Activated T-helper 2 cell treated with anti-CD3 and anti-CD28 coated beads, Interferon-gamma antibody, Interleukin-2, Interleukin-4, amounts not matched to agents 10 μg/mL and 5 μg/mL and 100 μg/mL, durations not matched to agents 14 hours and 24 hours and 36 hours (primary cell): ENCODE data around the gene TP63. TPM values are rescaled to one million over a fixed set of nuclear protein-coding genes. Genes with fewer than 3 reads are reported as not detected.

Experiments
- DNase-seq: peaks from one replicate; pipeline ENCODE4 v3.0.0; 2021; ENCODE audit warnings: low spot score
- H3K27ac Mint-ChIP-seq: one replicate; pipeline ENCODE4 v1.8.0; 2021; ENCODE audit warnings: mixed read lengths
- H3K27me3 Mint-ChIP-seq: one replicate; pipeline ENCODE4 v1.8.0; 2021; ENCODE audit warnings: low read depth, mixed read lengths
- H3K36me3 Mint-ChIP-seq: one replicate; pipeline ENCODE4 v1.8.0; 2021; ENCODE audit warnings: low read depth, mixed read lengths
- H3K4me1 Mint-ChIP-seq: one replicate; pipeline ENCODE4 v1.8.0; 2021; ENCODE audit warnings: low read depth, mixed read lengths
- H3K4me3 Mint-ChIP-seq: one replicate; pipeline ENCODE4 v1.8.0; 2021; ENCODE audit warnings: low read depth, mild to moderate bottlenecking, moderate library complexity, mixed read lengths
- H3K9me3 Mint-ChIP-seq: one replicate; pipeline ENCODE4 v1.8.0; 2021; ENCODE audit warnings: mixed read lengths
- intact Hi-C: fragments of 100-400 bp; cut with micrococcal nuclease; formaldehyde crosslinking; loops from one replicate; pipeline ENCODE4 v1.15.1; 2023
- total RNA-seq: library from RNA; stranded (reverse); gene quantifications from 2 replicates; pipeline ENCODE4 v1.2.3, GENCODE V29; 2022

The TP63 gene
- total RNA-seq, 1 donor from 2014 or later, result 5.6 TPM

DNA sequence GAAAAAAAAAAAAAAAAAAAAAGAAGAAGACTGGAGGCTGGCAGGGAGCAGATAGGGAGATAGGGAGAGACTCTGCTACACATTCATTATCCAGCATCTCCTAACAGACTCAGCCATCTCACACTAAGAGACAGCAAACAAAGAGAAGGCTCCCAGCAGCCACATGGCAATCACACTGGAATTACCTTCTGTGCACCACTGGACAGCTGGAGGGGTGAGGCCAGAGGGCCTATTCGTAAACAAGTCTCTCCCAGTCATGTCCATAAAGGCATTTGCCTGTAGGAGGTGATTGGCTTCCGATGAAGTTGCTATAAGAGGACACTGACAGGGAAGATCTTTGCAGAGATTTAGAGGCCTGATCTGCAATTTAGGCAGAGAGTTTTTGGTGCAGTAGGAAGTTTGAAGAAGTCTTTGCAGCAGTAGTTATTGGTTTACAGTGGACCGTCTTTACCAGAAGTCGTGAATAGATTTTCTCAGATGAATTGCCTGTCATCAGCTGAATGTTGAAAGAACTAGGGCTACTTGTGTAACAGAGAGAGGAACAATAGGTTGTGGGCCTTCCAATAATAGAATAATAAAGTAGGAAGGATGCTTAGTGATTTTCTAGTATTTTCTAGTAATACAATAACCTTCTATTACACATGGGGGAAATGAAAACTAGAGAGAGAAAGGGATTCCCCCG lies 89.7 kb downstream of the TP63 start:
- no peak overlapping the region for H3K27ac Mint-ChIP-seq
- no peak for DNase-seq
- H3K4me3 Mint-ChIP-seq, result no peak overlapping the region
- no peaks in the 10 kb centered on the region for H3K36me3 Mint-ChIP-seq
- H3K4me1 Mint-ChIP-seq, result peaks cover 3% of the 10 kb centered on the region
- intact Hi-C loops, result no loop called here
- no peaks in the 10 kb centered on the region for H3K27me3 Mint-ChIP-seq
- H3K9me3 Mint-ChIP-seq, result no peaks in the 10 kb centered on the region

DNA sequence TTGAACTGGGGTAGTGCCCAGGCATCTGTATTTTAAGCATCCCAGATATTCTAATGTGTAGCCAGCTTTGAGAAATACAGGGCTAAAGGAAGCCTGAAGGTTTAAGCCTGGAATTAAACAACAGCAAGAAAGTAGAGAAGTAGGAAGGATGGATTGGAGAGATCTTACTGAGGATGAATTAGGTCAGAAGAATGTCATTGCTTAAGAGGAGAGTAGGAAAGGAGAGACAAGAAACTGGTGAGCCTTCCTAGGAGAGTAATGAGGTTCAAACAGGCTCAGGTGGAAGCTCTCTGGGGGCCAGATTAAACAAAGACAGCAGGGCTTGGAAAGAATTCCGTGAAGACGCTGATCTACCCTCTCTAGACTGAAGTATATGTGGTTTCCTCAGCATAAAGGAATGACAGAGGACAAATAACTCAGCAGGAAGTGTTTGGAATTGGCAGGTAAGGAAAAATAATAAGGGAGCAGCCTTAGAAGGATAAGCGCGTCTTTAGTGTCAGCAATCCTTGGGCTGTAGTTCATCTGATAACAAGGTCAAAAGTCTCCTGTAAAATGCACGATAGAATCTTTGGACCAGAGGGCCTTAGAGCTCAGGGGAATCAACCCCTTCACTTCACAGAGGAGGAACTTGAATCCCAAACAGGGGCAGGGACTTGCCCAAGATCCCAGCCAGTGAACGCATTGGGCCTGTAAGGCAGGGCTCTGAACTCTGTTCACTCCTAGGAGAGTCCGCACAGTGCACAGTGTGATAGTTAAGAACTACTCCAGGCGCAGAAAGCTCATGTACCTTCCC lies 90.9 kb downstream of the TP63 start:
- Mint-ChIP-seq H3K27ac (no peak overlapping the region), H3K4me1 (peaks cover 3% of the 10 kb centered on the region), H3K4me3 (no peak overlapping the region), H3K27me3 (no peaks in the 10 kb centered on the region), H3K9me3 (no peaks in the 10 kb centered on the region), H3K36me3 (no peaks in the 10 kb centered on the region)
- DNase-seq, result no peak
- intact Hi-C loops, result no loop called here

DNA sequence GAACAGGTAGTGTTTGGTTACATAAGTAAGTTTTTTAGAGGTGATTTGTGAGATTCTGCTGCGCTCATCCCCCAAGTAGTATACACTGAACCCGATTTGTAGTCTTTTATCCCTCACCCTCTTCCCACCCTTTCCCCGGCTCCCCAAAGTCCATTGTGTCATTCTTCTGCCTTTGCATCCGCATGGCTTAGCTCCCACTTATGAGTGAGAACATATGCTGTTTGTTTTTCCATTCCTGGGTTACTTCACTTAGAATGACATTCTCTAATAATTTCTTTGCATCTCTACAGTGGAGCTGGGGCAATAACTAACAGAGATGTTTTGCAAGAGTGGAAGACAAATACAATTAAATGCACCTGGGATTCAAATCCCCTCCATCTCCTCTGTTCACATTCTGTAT lies 93.2 kb downstream of the TP63 start:
- intact Hi-C loops, result no loop called here
- H3K27me3 Mint-ChIP-seq, result peaks cover 3% of the 10 kb centered on the region

DNA sequence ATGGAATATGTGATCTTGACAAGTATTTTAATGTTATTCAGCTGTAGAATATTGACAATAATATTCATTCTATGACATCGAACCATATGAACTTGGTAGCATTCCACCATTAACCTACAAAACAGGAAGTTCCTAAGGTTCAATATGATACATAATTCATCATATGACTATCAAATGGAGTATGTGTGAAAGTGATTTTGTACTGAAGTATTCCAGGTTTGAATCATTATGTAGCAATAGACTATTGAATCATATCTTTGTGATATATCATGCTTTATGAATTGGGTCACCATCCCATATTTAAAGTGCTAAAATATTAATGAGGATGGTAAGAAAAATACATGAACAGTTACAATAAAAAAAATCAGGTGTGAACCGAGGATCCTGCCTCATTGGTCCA lies 95.1 kb downstream of the TP63 start:
- Mint-ChIP-seq H3K4me1 (no peaks in the 10 kb centered on the region), H3K4me3 (no peak overlapping the region), H3K27me3 (peaks cover 6% of the 10 kb centered on the region), H3K9me3 (peaks cover 16% of the 10 kb centered on the region), H3K36me3 (peaks cover 9% of the 10 kb centered on the region), H3K27ac (no peak overlapping the region)
- intact Hi-C loops, result no loop called here
- DNase-seq, result no peak

More for the DNA sequence above, 93.2 kb downstream of the TP63 start:
- H3K9me3 Mint-ChIP-seq, result peaks cover 12% of the 10 kb centered on the region
- no peaks in the 10 kb centered on the region for H3K4me1 Mint-ChIP-seq
- peaks cover 9% of the 10 kb centered on the region for H3K36me3 Mint-ChIP-seq
- H3K27ac Mint-ChIP-seq, result no peak overlapping the region
- DNase-seq, result no peak
- H3K4me3 Mint-ChIP-seq, result no peak overlapping the region

DNA sequence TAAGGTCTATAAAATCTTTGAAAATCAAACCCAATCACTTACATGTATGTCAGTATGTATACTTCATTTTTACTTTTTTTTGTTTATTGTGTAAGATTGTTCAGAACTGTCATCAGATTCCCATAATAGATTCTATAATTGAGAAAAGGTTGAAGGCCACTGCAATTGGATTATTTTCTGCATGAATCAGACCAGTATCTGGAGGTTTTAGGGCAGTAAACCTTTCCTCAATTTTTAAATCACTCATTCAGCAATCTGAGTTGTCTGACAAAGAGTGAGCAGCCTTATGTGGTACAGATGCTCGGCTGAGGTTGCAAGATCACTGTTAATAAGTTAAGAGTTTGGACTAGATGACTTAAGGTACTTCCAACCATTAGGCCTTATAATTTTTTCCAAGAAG lies 96.0 kb downstream of the TP63 start:
- intact Hi-C loops, result no loop called here
- no peak overlapping the region for H3K27ac Mint-ChIP-seq
- no peaks in the 10 kb centered on the region for H3K4me1 Mint-ChIP-seq
- H3K4me3 Mint-ChIP-seq, result no peak overlapping the region
- H3K9me3 Mint-ChIP-seq, result peaks cover 16% of the 10 kb centered on the region
- H3K27me3 Mint-ChIP-seq, result peaks cover 6% of the 10 kb centered on the region
- DNase-seq, result no peak
- H3K36me3 Mint-ChIP-seq, result peaks cover 9% of the 10 kb centered on the region

DNA sequence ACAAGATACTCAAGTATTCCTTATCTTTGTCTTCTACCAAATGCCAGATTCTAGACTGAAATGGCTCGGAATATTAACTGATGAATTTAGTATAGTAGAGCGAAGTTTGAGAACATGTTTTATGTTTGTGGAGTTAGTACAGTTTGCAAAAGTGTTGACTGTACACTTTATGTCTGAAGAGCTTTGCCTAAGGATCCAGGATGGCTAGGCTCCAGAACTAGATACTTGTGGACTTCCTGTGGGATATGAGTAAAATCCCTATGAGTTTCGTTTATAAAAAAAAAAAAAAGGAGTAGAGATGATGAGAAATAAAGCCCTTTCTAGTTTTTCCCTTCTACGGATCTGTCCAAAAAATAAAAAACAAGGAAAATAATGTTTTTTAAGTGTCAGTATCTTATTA lies 96.7 kb downstream of the TP63 start:
- H3K27me3 Mint-ChIP-seq, result peaks cover 6% of the 10 kb centered on the region
- no peak for DNase-seq
- no peaks in the 10 kb centered on the region for H3K4me1 Mint-ChIP-seq
- H3K4me3 Mint-ChIP-seq, result no peak overlapping the region
- H3K36me3 Mint-ChIP-seq, result peaks cover 9% of the 10 kb centered on the region
- peaks cover 16% of the 10 kb centered on the region for H3K9me3 Mint-ChIP-seq
- intact Hi-C loops, result no loop called here
- H3K27ac Mint-ChIP-seq, result no peak overlapping the region

DNA sequence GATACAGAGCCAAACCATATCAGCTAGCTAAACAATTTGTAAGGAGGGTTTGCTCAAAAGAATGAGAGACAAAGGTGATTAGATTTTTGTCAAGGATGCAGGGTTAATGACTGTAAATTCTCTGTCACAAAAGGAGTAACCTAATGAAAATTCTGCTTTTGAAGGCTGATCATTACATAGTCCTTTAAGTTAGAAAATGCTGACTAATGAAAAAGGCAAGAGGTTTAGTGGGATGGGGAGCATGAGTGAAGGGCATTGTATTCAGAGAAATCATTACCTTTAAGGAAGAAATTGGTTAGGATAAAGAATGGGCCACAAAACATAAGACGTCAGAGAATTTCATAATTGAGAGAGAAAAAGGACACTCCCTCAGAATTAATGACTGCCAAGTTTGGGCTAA lies 97.7 kb downstream of the TP63 start:
- intact Hi-C loops, result no loop called here
- Mint-ChIP-seq H3K36me3 (peaks cover 9% of the 10 kb centered on the region), H3K4me3 (no peak overlapping the region), H3K9me3 (peaks cover 16% of the 10 kb centered on the region), H3K27me3 (peaks cover 6% of the 10 kb centered on the region), H3K27ac (no peak overlapping the region), H3K4me1 (no peaks in the 10 kb centered on the region)
- no peak for DNase-seq

DNA sequence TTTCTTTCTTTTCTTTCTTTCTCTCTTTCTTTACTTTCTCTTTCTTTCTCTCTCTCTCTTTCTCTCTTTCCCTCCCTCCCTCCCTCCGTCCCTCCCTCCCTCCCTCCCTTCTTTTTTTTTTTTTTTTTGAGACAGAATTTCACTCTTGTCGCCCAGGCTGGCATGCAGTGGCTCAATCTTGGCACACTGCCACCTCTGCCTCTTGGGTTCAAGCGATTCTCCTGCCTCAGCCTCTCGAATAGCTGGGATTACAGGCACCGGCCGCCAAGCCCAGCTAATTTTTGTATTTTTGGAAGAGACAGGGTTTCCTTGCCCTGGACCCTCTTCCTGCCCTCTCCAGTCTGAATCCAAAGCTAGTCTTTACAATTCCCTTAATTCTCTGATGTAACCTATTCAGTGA lies 102.9 kb downstream of the TP63 start:
- intact Hi-C loops, result no loop called here
- DNase-seq, result no peak
- H3K9me3 Mint-ChIP-seq, result peaks cover 11% of the 10 kb centered on the region
- peaks cover 4% of the 10 kb centered on the region for H3K4me1 Mint-ChIP-seq
- H3K4me3 Mint-ChIP-seq, result no peak overlapping the region
- H3K27me3 Mint-ChIP-seq, result peaks cover 3% of the 10 kb centered on the region
- no peak overlapping the region for H3K27ac Mint-ChIP-seq
- no peaks in the 10 kb centered on the region for H3K36me3 Mint-ChIP-seq

DNA sequence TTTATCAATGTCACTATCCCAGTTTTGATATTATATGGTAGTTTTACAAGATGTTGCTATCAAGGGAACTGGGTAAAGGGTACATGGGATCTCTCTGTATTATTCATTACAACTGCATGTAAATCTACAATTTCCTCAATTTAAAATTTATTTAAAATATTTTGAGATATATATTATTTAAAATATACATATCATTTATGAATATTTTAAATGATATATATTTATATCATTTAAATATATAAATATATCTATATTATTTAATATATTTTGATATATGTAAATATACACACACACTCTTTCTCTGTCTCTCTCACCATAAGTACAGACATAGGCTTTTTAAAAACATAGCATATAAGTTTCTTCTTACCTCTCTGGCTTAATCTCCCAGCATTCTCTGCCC lies 104.7 kb downstream of the TP63 start:
- no peaks in the 10 kb centered on the region for H3K27me3 Mint-ChIP-seq
- no peak overlapping the region for H3K4me3 Mint-ChIP-seq
- intact Hi-C loops, result no loop called here
- H3K9me3 Mint-ChIP-seq, result peaks cover 7% of the 10 kb centered on the region
- DNase-seq, result no peak
- H3K36me3 Mint-ChIP-seq, result peaks cover 3% of the 10 kb centered on the region
- no peak overlapping the region for H3K27ac Mint-ChIP-seq
- H3K4me1 Mint-ChIP-seq, result peaks cover 4% of the 10 kb centered on the region

DNA sequence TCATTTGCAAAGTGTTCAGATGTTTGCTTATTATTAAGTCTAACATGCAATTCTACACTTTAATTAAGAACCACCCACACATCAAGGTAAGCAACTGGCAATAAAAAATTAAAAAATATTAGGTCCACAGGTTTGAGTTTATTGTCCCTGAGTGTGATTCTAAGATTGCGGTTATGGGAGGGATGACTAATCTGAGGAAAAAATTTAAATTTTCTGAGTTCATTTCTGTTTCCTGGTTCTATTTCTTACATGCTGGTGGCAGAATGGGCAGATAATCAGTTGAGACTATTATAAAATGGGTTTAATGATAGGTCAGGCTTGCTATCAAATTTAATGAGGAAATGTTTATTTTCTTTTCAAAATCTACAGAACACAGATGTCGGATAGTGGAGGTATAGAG lies 105.9 kb downstream of the TP63 start:
- Mint-ChIP-seq H3K9me3 (peaks cover 9% of the 10 kb centered on the region), H3K36me3 (peaks cover 3% of the 10 kb centered on the region), H3K4me3 (no peak overlapping the region), H3K4me1 (peaks cover 4% of the 10 kb centered on the region), H3K27ac (no peak overlapping the region), H3K27me3 (no peaks in the 10 kb centered on the region)
- DNase-seq, result no peak
- intact Hi-C loops, result no loop called here

DNA sequence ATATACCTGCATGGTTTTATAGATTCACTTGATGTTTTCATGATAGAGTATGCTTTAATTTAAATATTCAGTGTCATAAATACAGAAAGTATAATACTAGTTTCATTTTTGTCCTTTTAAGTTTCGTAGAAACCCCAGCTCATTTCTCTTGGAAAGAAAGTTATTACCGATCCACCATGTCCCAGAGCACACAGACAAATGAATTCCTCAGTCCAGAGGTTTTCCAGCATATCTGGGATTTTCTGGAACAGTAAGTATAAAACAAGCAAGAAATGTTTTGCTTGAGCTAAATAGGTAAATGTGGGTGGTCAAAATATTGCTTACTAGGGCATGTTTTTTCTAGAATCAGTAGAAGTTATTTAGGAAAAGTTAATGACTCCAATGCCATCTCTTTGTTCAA lies 106.4 kb downstream of the TP63 start:
- no peak overlapping the region for H3K4me3 Mint-ChIP-seq
- H3K36me3 Mint-ChIP-seq, result peaks cover 4% of the 10 kb centered on the region
- intact Hi-C loops, result no loop called here
- no peak overlapping the region for H3K27ac Mint-ChIP-seq
- H3K9me3 Mint-ChIP-seq, result peaks cover 9% of the 10 kb centered on the region
- DNase-seq, result no peak
- H3K4me1 Mint-ChIP-seq, result peaks cover 4% of the 10 kb centered on the region
- no peaks in the 10 kb centered on the region for H3K27me3 Mint-ChIP-seq

DNA sequence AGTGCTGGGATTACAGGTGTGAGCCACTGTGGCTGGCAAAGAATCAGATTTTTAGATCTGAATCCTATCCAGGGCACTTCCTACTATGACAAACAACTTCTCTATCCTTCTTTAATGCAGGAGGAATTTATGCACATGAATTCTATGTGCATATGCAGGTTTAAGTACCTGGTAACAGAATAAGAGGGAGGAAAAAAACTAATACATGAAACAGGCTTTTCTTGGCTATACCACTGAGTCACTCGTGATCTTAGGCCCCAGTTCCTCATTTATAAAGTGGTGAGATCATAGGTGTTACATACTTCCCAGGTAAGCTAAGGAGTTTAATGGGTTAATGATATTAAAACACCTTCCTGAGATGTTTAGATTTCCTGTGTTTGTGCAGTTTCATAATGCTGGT lies 108.2 kb downstream of the TP63 start:
- Mint-ChIP-seq H3K27me3 (no peaks in the 10 kb centered on the region), H3K27ac (no peak overlapping the region), H3K36me3 (peaks cover 16% of the 10 kb centered on the region), H3K9me3 (peaks cover 15% of the 10 kb centered on the region), H3K4me1 (peaks cover 4% of the 10 kb centered on the region), H3K4me3 (no peak overlapping the region)
- no peak for DNase-seq
- intact Hi-C loops, result no loop called here

DNA sequence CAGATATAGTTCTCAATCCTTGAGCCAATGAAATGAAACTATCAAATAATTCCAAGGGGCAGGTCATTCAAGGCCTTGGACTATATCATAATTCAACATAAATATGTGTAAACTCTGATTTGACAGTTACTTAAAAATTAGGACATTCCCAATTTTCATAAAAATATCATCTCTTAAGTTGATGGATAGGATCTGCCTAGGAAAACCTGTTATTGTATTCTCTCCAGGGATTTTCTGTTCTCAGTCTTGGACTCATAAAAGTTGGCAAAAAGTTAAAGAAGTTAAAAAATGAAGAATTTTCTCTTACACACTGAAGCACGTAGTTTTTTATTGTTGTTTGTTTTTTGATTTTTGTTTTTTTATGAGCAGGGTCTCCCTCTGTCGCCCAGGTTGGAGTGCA lies 109.0 kb downstream of the TP63 start:
- intact Hi-C loops, result no loop called here
- H3K27ac Mint-ChIP-seq, result no peak overlapping the region
- no peaks in the 10 kb centered on the region for H3K27me3 Mint-ChIP-seq
- H3K4me3 Mint-ChIP-seq, result no peak overlapping the region
- H3K4me1 Mint-ChIP-seq, result peaks cover 4% of the 10 kb centered on the region
- peaks cover 22% of the 10 kb centered on the region for H3K9me3 Mint-ChIP-seq
- DNase-seq, result no peak
- H3K36me3 Mint-ChIP-seq, result peaks cover 23% of the 10 kb centered on the region
